Activated naive CD4-positive, alpha-beta T cell treated with anti-CD3 and anti-CD28 coated beads, Interleukin-2, amount 50 U/mL, for 72 hours (primary cell): ENCODE data around the gene ATP2A3. TPM values are rescaled to one million over a fixed set of nuclear protein-coding genes. Genes with fewer than 3 reads are reported as not detected.

Source experiments
- ATAC-seq, 2 donors: fragments of 150-1000 bp; cut with Tn5 transposase; 2 replicates each; pipeline ENCODE4 v1.10.0; 2021; ENCODE audit warnings: mild to moderate bottlenecking in 2 of 2, moderate library complexity in 2 of 2
- DNase-seq, 2 donors: peaks; one replicate each; pipeline ENCODE4 v3.0.0; 2021 to 2022; ENCODE audit warnings: low spot score in 2 of 2
- H3K27ac Mint-ChIP-seq, 2 donors: one replicate each; pipeline ENCODE4 v1.8.0; 2022; ENCODE audit warnings: mild to moderate bottlenecking in 2 of 2, mixed read lengths in 2 of 2
- H3K36me3 Mint-ChIP-seq, 2 donors: one replicate each; pipeline ENCODE4 v1.8.0; 2022; ENCODE audit warnings: mixed read lengths in 2 of 2
- H3K9me3 Mint-ChIP-seq, 2 donors: one replicate each; pipeline ENCODE4 v1.8.0; 2022; ENCODE audit warnings: mixed read lengths in 2 of 2
- total RNA-seq, 2 donors: library from RNA; stranded (reverse); gene quantifications; one replicate each; pipeline ENCODE4 v1.2.3, GENCODE V29; 2022

ATP2A3 gene
- total RNA-seq, 2 donors from 2014 or later, result 83.0 to 110 TPM

DNA sequence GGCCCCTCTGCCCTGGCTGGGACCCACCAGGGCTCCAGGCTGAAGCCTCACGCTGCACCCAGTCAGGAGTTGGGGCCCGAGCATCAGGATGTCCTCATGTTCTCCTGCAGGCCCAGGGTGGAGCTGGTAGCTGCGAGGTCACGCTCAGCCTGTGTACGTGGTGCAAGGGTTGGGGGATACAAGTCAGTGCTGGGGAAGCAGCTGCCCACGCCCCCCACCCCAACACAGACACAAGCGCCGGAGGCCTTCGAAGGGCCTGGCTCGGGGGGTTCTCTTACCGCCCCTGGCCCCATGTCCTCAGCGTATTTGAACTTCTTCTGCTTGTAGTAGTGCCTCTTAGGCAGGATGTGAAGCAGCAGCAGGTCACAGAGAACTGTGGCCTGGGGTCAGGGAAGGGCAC lies 66.5 kb downstream of the ATP2A3 start:
- Mint-ChIP-seq H3K36me3 (no peaks in the 10 kb centered on the region), H3K27ac (no peak overlapping the region), H3K9me3 (no peaks in the 10 kb centered on the region)
- DNase-seq, result no peak
- no peak for ATAC-seq

DNA sequence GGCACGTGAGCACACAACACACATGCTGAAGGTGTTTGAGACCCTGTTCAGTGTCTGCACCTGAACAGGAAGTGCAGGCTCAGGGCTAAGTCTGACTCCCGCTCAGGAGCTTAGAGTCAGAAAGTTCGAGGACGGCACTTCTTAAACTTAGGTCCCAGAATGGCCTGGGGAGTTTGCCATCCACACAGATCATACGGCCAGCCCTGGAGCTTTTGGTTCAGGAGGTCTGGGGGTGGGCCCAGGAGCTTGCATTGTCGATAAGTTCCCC lies 67.3 kb downstream of the ATP2A3 start:
- H3K27ac Mint-ChIP-seq, result no peak overlapping the region
- DNase-seq (no peak), ATAC-seq (no peak)
- no peaks in the 10 kb centered on the region for H3K36me3 Mint-ChIP-seq
- no peaks in the 10 kb centered on the region for H3K9me3 Mint-ChIP-seq

DNA sequence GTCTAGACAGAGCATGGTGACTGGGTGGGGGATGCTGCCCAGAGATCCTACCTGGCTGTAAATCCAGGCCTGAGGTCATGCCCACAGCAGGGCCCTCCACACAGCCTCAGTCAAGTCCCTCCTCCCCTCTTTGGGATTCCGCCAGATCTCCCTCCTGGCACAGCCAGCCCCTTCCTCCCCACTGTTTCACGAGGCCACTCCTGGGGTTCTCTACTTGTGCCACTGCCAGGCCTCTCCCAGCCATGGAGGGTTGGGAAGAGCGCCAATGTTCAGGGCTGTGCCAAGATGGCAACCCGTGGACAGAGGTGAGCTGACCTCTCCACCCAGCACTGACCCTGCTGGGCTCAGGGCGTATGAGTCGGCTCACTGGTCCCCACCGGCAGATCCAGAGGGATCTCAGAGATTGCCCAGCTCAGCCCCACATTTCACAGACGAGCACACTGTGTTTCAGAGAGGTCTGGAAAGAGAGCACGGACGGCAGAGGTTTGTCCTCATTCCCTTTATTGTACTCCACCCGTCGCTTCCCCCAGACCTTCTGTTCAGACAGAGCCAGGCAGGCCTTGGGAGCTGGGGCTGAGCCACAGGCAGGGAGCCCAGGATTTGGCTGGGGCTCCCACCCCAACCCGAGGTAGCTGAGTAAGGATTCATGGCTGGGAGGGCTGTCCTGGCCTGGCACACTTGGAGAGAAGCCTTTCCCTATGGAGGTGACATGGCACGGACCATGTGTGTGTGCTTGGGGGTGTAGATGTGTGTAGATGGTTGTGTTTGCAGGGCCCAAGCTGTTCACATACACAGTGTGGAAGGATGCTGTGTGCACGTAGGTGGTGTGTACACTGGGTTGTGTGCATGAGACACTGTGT lies 67.9 kb downstream of the ATP2A3 start:
- ATAC-seq (no peak), DNase-seq (no peak)
- Mint-ChIP-seq H3K9me3 (no peaks in the 10 kb centered on the region), H3K27ac (no peak overlapping the region), H3K36me3 (no peaks in the 10 kb centered on the region)

DNA sequence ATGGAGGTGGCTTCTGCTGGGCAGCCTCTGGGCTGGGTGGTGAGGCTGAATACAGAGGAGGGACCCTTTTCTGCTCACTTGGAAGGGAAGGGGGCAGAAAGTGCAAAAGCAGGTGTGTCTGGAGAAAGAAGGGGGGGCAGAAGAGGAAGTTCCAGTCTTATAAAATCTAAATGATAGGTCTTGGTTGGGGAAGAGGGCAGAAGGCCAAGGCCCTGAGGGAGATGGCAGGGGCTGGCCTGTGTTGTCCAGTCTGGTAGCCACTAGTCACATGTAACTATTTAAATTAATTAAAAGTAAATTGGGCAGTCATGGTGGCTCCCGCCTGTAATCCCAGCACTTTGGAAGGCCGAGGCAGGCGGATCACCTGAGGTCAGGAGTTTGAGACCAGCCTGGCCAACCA lies 68.9 kb downstream of the ATP2A3 start:
- no peak for DNase-seq
- H3K9me3 Mint-ChIP-seq, result no peaks in the 10 kb centered on the region
- H3K36me3 Mint-ChIP-seq, result no peaks in the 10 kb centered on the region
- no peak overlapping the region for H3K27ac Mint-ChIP-seq
- ATAC-seq, result no peak

DNA sequence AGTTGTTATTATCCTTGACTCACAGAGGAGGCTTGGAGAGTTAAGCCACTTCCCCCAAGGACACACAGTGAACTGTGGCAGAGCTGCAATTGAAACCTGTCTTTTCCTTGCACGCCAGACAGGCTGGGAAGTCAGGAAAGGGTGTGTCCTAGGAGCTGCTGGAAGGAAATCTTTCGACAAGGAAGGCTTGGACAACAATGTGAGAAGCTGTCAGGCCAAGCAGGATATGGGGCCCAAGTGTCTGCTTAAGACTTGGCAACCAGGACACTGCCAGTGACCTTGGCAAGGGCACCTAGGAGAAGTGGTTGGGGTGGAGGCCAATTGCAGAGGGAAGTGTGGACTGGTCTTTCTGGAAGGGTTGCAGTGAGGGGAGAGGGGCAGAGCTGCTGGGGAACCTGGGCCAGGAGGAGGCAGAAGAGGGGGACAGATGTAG lies 69.3 kb downstream of the ATP2A3 start:
- no peaks in the 10 kb centered on the region for H3K36me3 Mint-ChIP-seq
- H3K9me3 Mint-ChIP-seq, result no peaks in the 10 kb centered on the region
- DNase-seq (no peak), ATAC-seq (no peak)
- peak overlapping the region in 1 of 2 donors; percentile 57 for H3K27ac Mint-ChIP-seq

DNA sequence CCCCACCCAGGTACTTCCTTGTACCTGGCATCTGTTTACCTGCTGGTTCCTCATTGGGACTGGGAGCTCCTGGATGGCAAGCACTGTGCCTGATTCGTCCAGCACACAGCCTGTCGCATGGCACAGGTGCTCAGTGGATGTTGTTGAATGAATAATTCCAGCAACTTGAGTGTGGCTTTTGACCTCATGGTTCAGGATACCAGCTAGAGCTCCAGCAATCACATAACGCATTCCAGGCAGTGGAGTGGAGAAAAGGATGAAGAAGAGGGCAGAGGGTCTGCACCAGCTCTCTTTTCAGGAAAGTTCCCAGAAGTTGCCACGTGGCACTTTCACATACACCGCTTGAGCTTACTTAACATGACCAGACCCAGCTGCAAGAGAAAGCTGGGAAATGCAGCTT lies 70.0 kb downstream of the ATP2A3 start:
- Mint-ChIP-seq H3K9me3 (no peaks in the 10 kb centered on the region), H3K27ac (peak overlapping the region in 1 of 2 donors; percentile 73)
- DNase-seq, result no peak

DNA sequence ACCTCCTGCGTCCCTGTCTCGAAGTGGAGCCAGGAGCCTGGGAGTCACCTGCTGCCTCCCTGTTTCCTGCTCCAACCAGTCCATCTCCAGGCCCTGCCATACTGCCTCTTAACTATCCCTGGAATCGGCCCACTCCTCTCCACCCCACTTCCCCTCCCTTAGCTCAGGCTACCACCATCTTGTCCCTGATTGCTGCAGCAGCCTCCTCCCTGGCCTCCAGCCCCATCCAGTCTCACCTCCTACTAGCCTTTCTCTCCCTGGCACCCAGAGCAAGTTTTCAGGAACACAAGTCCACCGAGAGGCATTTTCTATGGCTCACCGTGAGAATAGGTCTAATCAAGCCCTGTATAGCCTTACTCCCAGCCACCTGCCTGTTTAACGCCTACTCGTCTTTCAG lies 70.5 kb downstream of the ATP2A3 start:
- no peak for DNase-seq
- no peak for ATAC-seq
- Mint-ChIP-seq H3K9me3 (no peaks in the 10 kb centered on the region), H3K27ac (peak overlapping the region; percentile 73 to 94), H3K36me3 (no peaks in the 10 kb centered on the region)

More for the DNA sequence above, 70.0 kb downstream of the ATP2A3 start:
- no peaks in the 10 kb centered on the region for H3K36me3 Mint-ChIP-seq
- no peak for ATAC-seq

DNA sequence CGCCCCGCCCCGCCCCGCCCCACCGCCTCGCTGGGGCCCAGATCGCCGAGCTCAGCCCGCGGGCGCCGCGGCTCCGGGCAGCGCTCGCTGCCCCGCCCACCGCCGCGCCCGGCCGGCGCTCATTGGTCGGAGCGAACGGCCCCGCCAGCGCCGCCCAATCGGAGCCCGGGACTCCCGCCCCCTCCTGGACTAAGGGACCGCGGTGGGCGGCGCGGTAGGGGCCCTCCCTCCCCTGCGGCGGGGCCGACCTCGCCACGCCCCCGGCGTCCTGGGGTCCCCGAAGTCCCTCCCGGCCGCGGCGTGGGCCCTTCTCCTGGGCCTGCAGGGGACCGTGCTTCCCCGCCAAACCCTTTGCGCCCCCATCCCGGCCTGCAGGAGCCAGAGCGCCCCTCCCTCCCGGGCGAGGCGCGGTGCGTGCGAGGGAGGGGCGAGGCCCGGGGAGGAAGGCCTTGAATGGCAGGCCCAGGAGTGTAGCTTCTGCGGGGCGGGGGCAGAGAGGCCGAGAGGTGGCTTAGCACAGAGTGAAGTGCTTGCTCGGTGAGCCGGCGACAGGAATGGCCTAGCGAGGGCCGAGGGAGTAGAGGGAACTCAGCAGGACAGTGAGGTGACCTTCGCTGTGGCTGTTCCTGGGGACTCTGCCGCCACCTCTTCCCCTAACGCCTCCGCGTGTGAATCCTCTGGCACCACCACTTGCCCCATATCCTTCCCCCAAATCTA lies 71.1 kb downstream of the ATP2A3 start, which contains the start of gene CAMKK1:
TSS of gene CAMKK1 (minus strand) at position 51 of the 717 bp plus-strand sequence. CDS start 7,366 bp downstream, outside the sequence.
- Mint-ChIP-seq H3K9me3 (no peaks in the 10 kb centered on the region), H3K36me3 (no peaks in the 10 kb centered on the region), H3K27ac (peak within 1 kb of the TSS; percentile 73 to 94)
- peak; percentile 93 to 95 for DNase-seq
- ATAC-seq, result peak; percentile 87 to 90

DNA sequence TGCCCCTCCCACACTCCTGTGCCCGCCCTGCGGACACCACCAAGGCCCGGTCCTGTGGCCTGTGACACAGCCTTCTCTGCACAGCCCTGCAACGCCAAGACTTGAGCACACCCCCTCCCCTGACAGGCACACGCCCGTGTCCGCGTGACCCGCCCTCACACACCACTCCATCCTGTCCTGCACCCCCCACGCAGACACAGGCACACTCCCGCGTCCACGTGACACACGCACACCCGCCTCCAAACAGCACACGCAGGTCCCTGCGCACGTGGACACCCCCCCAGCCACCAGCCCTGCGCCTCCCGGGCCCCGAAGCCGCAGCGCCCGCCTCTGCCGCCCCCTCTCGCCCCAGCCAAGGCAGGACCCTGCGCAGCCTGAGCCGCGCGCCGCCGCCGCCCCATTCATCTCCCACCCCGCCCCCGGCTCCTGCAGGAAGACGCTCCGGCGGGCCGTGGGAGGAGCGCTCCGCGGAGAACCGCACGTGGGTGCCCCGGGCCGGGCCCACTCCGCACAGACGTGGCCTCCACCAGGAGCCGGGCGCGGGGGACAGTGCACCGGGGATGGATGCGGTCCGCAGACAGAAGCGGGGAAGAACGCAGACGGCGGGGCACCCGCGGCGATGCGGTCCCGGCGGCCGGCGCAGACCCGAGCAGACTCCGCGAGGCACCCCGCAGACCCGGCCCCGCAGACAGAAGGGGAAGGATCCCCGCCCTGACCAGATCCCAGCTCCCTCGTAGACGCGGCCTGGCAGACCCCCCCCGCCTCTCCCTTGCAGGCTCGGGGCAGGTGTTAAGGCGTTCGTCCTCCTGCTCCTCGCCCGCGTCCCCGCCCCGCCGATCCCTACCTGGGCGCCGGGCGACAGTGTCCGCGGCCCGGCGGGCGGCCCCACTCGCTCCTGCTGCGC lies 71.9 kb downstream of the ATP2A3 start:
- DNase-seq (peak; percentile 47 to 72), ATAC-seq (peak; percentile 29 to 56)
- no peaks in the 10 kb centered on the region for H3K9me3 Mint-ChIP-seq
- no peaks in the 10 kb centered on the region for H3K36me3 Mint-ChIP-seq
- no peak overlapping the region for H3K27ac Mint-ChIP-seq

DNA sequence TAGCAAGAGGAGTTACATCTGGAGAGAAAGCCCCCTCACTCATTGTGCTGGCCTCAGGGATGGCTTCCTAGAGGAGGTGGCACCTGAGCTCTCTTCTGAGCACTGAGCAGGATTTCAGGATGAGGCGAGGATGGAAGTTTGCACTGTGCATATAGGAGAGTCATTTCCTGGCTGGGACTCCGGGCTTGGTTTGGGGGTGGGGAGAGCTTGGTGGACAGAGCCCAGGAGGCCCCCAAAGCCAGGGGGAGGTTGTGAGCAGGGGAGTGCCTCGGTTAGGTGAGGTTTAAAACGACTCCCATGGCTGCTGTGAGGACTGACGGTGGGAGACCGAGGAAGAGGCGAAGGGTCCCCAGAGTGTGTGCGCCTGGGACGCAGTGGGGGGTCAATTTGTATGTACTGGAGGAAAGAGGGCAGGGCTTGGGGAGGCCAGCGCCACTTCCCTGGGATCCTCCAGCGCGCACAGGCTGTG lies 72.6 kb downstream of the ATP2A3 start:
- no peak for ATAC-seq
- no peak for DNase-seq
- peak overlapping the region in 1 of 2 donors; percentile 12 for H3K27ac Mint-ChIP-seq
- H3K9me3 Mint-ChIP-seq, result no peaks in the 10 kb centered on the region
- H3K36me3 Mint-ChIP-seq, result no peaks in the 10 kb centered on the region

DNA sequence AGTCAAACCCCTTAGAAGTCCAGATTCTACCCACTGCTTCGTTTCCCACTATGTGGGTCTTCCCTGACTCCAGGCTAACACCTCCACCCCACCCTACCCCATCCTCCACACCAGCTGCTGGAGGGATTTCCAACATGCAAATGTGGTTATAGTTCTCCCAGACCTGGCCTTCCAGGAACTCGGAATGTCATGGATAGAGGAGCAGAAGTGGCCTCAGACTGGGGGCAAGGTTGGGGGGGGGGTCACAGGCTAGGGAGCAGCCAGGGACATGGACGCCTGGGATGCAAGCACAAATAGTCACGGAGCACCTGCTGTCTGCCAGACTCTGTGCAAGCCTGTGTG lies 73.4 kb downstream of the ATP2A3 start:
- no peaks in the 10 kb centered on the region for H3K9me3 Mint-ChIP-seq
- ATAC-seq (no peak), DNase-seq (no peak)
- peak overlapping the region in 1 of 2 donors; percentile 22 for H3K27ac Mint-ChIP-seq
- H3K36me3 Mint-ChIP-seq, result no peaks in the 10 kb centered on the region

DNA sequence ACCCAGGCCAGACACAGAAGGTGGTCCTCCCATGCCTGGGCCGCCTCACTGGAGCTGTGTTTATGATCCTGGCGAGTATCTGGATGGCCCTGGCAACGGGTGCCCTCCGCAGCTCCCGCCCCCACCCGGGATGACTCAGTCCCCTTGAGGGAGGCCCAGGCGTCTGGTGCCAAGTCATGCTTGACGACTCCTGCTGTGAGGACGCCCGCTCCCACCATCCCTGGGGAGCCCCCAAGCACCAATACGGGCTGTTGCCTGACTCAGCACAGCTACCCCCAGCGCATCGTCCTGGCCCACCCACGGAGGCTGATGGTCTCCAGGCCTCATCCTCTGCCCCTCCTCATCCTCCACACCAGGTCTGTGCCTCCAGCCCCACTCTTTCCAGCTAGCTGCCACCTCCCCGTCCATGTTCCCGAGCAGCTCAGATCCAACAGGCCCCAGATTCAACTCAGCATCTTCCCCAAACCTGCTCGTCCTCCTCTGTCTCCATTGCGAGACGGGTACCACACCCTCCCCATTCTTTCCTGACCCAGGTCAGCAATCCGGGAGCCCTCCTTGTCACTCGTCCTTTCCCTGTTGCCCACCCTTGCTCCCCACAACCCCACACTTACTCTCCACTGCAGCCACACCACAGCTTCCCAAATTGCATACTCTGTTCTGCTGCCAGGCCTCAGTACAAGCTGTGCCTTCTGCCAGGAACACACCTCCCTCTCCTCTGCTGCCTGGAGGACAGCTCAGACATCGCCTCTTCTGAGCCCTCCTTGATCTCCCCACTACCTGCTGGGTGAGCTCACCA lies 74.0 kb downstream of the ATP2A3 start:
- H3K27ac Mint-ChIP-seq, result peak overlapping the region in 1 of 2 donors; percentile 22
- no peaks in the 10 kb centered on the region for H3K36me3 Mint-ChIP-seq
- no peak for DNase-seq
- H3K9me3 Mint-ChIP-seq, result no peaks in the 10 kb centered on the region
- no peak for ATAC-seq

DNA sequence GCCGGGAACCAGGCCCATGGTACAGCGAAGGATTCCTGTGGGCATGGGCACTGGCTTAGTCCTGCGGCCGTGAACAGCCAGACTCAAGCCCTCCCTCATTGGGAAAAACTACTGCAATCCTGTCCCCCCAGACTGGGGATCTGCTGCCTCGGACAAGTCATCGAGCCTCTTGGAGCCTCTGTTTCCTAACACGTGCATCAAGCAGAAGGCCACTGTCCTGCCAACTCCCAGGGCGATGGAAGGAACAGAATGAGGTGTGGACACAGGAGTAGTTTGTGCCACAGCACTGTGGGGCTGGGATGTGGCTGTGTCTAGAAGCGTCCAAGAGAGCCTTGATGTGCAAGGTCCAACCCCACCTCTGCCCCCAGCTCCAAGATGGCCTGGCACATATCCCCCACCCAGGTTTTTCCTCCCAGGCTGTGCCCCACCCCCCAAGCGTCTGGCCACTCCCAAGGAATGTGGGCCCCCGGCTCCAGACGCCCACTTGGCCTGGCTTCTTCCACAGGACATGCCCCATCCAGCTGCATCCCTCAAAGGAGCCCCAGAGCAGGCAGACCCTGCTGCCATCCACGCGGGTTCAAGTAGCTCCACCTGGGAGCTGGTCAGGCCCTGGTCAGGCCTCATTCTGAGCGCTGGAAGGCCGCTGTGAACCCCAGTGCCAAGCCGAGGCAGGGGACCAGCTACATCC lies 74.8 kb downstream of the ATP2A3 start:
- no peaks in the 10 kb centered on the region for H3K9me3 Mint-ChIP-seq
- DNase-seq (no peak), ATAC-seq (no peak)
- peak overlapping the region in 1 of 2 donors; percentile 14 for H3K27ac Mint-ChIP-seq
- no peaks in the 10 kb centered on the region for H3K36me3 Mint-ChIP-seq

DNA sequence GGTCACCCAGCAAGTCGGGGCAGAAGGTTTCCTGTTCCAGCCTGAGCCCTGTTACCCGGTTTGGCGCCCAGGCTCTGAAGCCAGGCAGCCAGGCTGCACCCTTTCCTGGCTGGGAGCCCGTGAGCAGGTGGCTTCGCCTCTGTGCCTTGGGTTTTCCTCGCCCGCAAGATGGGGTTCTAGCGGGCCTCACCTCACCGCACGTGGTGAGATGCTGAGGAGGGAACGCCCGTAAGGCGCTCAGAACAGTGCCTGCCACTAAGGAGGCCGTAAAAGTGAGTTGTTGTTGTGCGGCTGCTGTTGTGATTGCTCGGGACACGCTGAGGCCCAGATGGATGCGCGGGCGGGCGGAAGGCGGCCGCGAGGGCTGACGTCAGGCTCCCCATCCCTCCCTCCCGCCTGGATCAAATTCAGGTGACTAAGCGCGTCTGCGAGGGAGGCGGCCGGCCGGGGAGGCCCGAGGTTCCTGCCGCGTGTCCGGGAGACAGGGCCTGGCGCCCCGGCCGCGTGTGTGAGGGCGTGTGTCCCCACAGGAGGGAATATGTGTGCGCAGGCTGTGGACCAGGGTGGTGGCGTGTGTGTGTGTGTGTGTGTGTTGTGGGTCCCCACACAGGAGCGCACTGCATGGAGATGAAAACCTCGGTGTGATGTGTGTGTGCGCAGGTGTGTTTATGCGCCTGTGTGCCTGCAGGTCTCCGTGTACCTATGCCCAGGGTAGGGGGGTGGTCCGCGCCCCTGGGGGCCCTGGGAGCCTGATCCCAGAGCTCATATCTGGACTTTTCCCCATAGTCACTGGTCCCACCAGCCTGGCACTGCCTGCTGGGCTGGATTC lies 75.7 kb downstream of the ATP2A3 start:
- DNase-seq (no peak), ATAC-seq (no peak)
- H3K36me3 Mint-ChIP-seq, result no peaks in the 10 kb centered on the region
- H3K9me3 Mint-ChIP-seq, result no peaks in the 10 kb centered on the region
- H3K27ac Mint-ChIP-seq, result peak overlapping the region in 1 of 2 donors; percentile 88

DNA sequence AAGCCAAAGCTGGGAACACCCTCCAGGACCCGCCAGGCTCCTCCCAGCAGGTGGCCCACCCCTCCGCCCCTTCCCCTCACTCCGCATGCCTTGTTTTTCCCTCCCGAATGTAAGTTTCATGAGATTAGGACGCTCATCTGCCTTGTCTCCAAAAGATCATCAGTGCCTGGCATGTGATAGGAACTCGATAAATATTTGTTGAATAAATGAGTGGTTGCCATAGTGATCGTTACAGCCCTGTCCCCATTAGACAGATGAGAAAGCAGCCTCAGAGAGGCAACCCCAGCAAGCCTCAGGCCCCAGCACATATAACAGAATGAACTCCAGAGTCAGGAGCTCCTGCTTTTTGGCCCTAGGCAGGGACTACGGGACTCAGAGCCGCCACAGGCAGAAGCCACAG lies 76.4 kb downstream of the ATP2A3 start:
- ATAC-seq (no peak), DNase-seq (no peak)
- Mint-ChIP-seq H3K27ac (peak overlapping the region in 1 of 2 donors; percentile 88), H3K36me3 (no peaks in the 10 kb centered on the region), H3K9me3 (no peaks in the 10 kb centered on the region)
